K562 (cell line): Measurements from ENCODE around the gene OPCML. TPM values are rescaled to one million over a fixed set of nuclear protein-coding genes. Genes with fewer than 3 reads are reported as not detected.

Source experiments
- ATAC-seq: fragments of 200-7000 bp; cut with Tn5 transposase; 3 replicates; pipeline ENCODE4 v1.9.1; 2020; ENCODE audit warnings: moderate library complexity
- BruUV-seq: library from RNA; stranded (reverse); fragments of 400-500 nt; replicated peaks from 2 replicates; lab custom pipeline; 2021; lab: Mats Ljungman, UMichigan
- CTCF ChIA-PET: fragments of 300-600 bp; formaldehyde crosslinking; extraction: SDS; loops from one replicate; lab custom pipeline; 2021; ENCODE audit warnings: low intra/inter-chr PET ratio; lab: Yijun Ruan, JAX
- POLR2A ChIA-PET: fragments of 300-600, 350-650 bp; sonication (Branson Sonifier 250); formaldehyde crosslinking; extraction: SDS; loops from one replicate; lab custom pipeline; 2021; ENCODE audit warnings: antibody characterized with exemption, inconsistent platforms; lab: Yijun Ruan, JAX
- DNase-seq, 4 experiments: peaks; one replicate each; pipeline versions ENCODE4 v3.0.0 to v3.0.0-alpha.2; 2011 to 2018; ENCODE audit warnings: low spot score in 3 of 4, mixed read lengths in 3 of 4; ENCODE audit errors: extremely low read depth in 1 of 4
- FAIRE-seq: peaks from 2 replicates; lab custom pipeline; 2011; peaks lifted over from hg19 to GRCh38; lab: Jason Lieb, UNC
- H2AFZ ChIP-seq: 2 replicates; pipeline ENCODE4 v1.6.0; 2011; ENCODE audit warnings: low read depth, low read length, control low read depth, inconsistent platforms
- H3K27ac ChIP-seq: fragments of 200-600 bp; 3 replicates; pipeline ENCODE4 v1.8.0; 2011; ENCODE audit warnings: low read depth, mild to moderate bottlenecking, control low read depth, inconsistent platforms, low read length, moderate library complexity, mixed read lengths; ENCODE audit errors: extremely low read depth
- H3K27me3 ChIP-seq, 2 experiments: fragments of 300-600 bp in 1 of 2; 2 replicates in 1 of 2; 3 replicates in 1 of 2; pipeline versions ENCODE4 v1.6.0 to v1.8.0; 2011; ENCODE audit warnings: inconsistent platforms in 2 of 2, low read length in 2 of 2, mild to moderate bottlenecking in 1 of 2, mixed read lengths in 1 of 2, moderate library complexity in 1 of 2; ENCODE audit not compliant: control insufficient read depth in 2 of 2, insufficient read depth in 2 of 2
- H3K36me3 ChIP-seq: fragments of 300-600 bp; 3 replicates; pipeline ENCODE4 v1.8.0; 2011; ENCODE audit warnings: mild to moderate bottlenecking, low read length, inconsistent platforms; ENCODE audit not compliant: control insufficient read depth, insufficient read depth
- H3K4me1 ChIP-seq, 2 experiments: fragments of 200-600 bp in 1 of 2; replicated peaks in 1 of 2; 2 replicates in 1 of 2; 3 replicates in 1 of 2; pipeline versions ENCODE4 v1.5.1 to v1.8.0; 2011; ENCODE audit warnings: inconsistent platforms in 2 of 2, low read length in 2 of 2, mild to moderate bottlenecking in 1 of 2, mixed read lengths in 1 of 2, moderate library complexity in 1 of 2; ENCODE audit not compliant: control insufficient read depth in 2 of 2, insufficient read depth in 2 of 2
- H3K4me2 ChIP-seq: 2 replicates; pipeline ENCODE4 v1.6.1; 2011; ENCODE audit warnings: low read length, control low read depth, inconsistent platforms, mixed read lengths; ENCODE audit not compliant: insufficient read depth
- H3K4me3 ChIP-seq: fragments of 200-600 bp; sonication (generic), shearing (Covaris generic); 2 replicates; pipeline ENCODE4 v1.5.1; 2016; ENCODE audit warnings: control low read depth, inconsistent platforms
- H3K79me2 ChIP-seq: fragments of 200-600 bp; 3 replicates; pipeline ENCODE4 v1.8.0; 2011; ENCODE audit warnings: low read length, inconsistent platforms; ENCODE audit not compliant: control insufficient read depth, insufficient read depth
- H3K9ac ChIP-seq, 2 experiments: 2 replicates each; pipeline versions ENCODE4 v1.6.0 to v1.6.1; 2011; ENCODE audit warnings: low read depth in 2 of 2, low read length in 2 of 2, control low read depth in 1 of 2, inconsistent platforms in 1 of 2, mild to moderate bottlenecking in 1 of 2, mixed read lengths in 1 of 2; ENCODE audit not compliant: insufficient read depth in 1 of 2
- H3K9me1 ChIP-seq: one replicate; pipeline ENCODE4 v1.6.0; 2011; ENCODE audit warnings: inconsistent platforms, mild to moderate bottlenecking, low read length, moderate library complexity; ENCODE audit not compliant: control insufficient read depth, insufficient read depth
- H3K9me3 ChIP-seq: replicated peaks from 2 replicates; pipeline ENCODE4 v1.5.1; 2011; ENCODE audit warnings: low read depth, low read length, inconsistent platforms; ENCODE audit not compliant: control insufficient read depth, insufficient read depth
- H4K20me1 ChIP-seq: replicated peaks from 2 replicates; pipeline ENCODE4 v1.6.1; 2011; ENCODE audit warnings: low read length, inconsistent platforms, mixed read lengths; ENCODE audit not compliant: control insufficient read depth, insufficient read depth
- CTCF ChIP-seq, 3 experiments: IDR thresholded peaks in 2 of 3; conservative IDR thresholded peaks in 1 of 3; 2 replicates each; pipeline ENCODE4 v1.5.1; 2011 to 2012; ENCODE audit warnings: low read length in 3 of 3, mild to moderate bottlenecking in 3 of 3, control low read depth in 2 of 3, improper control_type of control experiment in 1 of 3, inconsistent platforms in 1 of 3, low read depth in 1 of 3, mixed read lengths in 1 of 3, moderate library complexity in 1 of 3; ENCODE audit not compliant: insufficient read depth in 2 of 3
- ERF ChIP-seq: fragments of 450-650 bp; formaldehyde crosslinking; IDR thresholded peaks from 2 replicates; pipeline ENCODE4 v1.4.0; 2020; ENCODE audit warnings: mild to moderate bottlenecking, mixed read lengths
- ETV6 ChIP-seq, 3 experiments: fragments of 150-350 bp in 1 of 3; sonication (generic) in 1 of 3; formaldehyde crosslinking in 1 of 3; IDR thresholded peaks; 2 replicates each; pipeline versions ENCODE4 v1.6.1 to v1.8.0; 2014 to 2022; ENCODE audit warnings: borderline replicate concordance in 2 of 3, low read depth in 2 of 3, antibody characterized with exemption in 1 of 3, low read length in 1 of 3, mild to moderate bottlenecking in 1 of 3, missing genetic modification reagents in 1 of 3
- RAD21 ChIP-seq, 2 experiments: fragments of 250-450 bp in 1 of 2; fragments of 450-650 bp in 1 of 2; sonication (Bioruptor Pico) in 1 of 2; formaldehyde crosslinking in 1 of 2; IDR thresholded peaks in 1 of 2; conservative IDR thresholded peaks in 1 of 2; 2 replicates each; pipeline versions ENCODE4 v1.4.0 to v1.8.0; 2020 to 2022; ENCODE audit warnings: mild to moderate bottlenecking in 2 of 2, moderate library complexity in 1 of 2
- SMC3 ChIP-seq: conservative IDR thresholded peaks from 2 replicates; pipeline ENCODE4 v1.6.1; 2011; ENCODE audit warnings: low read depth, low read length, improper control_type of control experiment; ENCODE audit not compliant: insufficient read depth
- WGBS: fragments of 100-300 bp; shearing (Covaris generic); methylation state at CpG from one replicate; pipeline ENCODE4 v1.1.6; 2016; ENCODE audit warnings: low coverage, mixed read lengths; ENCODE audit not compliant: insufficient coverage; ENCODE audit errors: missing lambda C conversion rate; 5-methylcytosine and 5-hydroxymethylcytosine counted together
- in situ Hi-C: fragments of 300-500 bp; cut with MboI; formaldehyde crosslinking; loops from 4 replicates; pipeline ENCODE4 v1.15.0; 2018; ENCODE audit warnings: inconsistent platforms, mixed read lengths
- intact Hi-C: fragments of 100-400 bp; cut with micrococcal nuclease; formaldehyde crosslinking; loops from 2 replicates; pipeline ENCODE4 v1.14.2; 2022
- polyA plus RNA-seq, 8 experiments: library from polyadenylated mRNA; depleted of rRNA in 4 of 8; stranded (reverse) in 5 of 8; unstranded in 3 of 8; fragments of >200 nt; fragmentation: Nextera tagmentation in 2 of 8; fragmentation: Illumina TruSeq in 1 of 8; extraction: Ambion mirVana in 2 of 8; extraction: Trizol in 1 of 8; gene quantifications; 2 replicates each; pipeline versions ENCODE4 v1.2.1 to v1.2.3, GENCODE V29; 2011 to 2014; ENCODE audit warnings: inconsistent platforms in 1 of 8, missing spikeins in 1 of 8
- total RNA-seq, 7 experiments: library from RNA; depleted of rRNA in 6 of 7; stranded (reverse); fragments of >200 nt in 6 of 7; fragmentation: Illumina TruSeq in 2 of 7; extraction: Trizol in 2 of 7; gene quantifications; 2 replicates each; pipeline versions ENCODE4 v1.2.1 to v1.2.3, GENCODE V29; 2011 to 2021; ENCODE audit warnings: low replicate concordance in 1 of 7

Gene OPCML
- total and polyA plus RNA-seq, 9 of the 15 experiments (the other 6 are each of a cell fraction or from before 2014, with no cell fraction given) = not detected

GRCh38 chr11:133134314-133135173, 397.8 kb downstream of the OPCML start:
- no peaks in the 10 kb centered on the region for H4K20me1 ChIP-seq
- H3K27ac ChIP-seq = no peak overlapping the region
- BruUV-seq = no TSS peak
- H3K79me2 ChIP-seq = no peaks in the 10 kb centered on the region
- FAIRE-seq (peak; percentile 51), ATAC-seq (peak; percentile 83), DNase-seq (peak; percentile 50 to 66 (median 59))
- no peaks in the 10 kb centered on the region for H3K27me3 ChIP-seq
- CTCF ChIA-PET = no interaction called here
- intact Hi-C loops = loop anchor here (1.0 to 2.0 kb wide), 3 partner anchors 29 to 701 kb away; no protein-coding TSS in a partner anchor
- in situ Hi-C loops = loop anchor here (25.0 kb wide), 1 partner anchor 703 kb away; the partner anchor contains the start of gene SPATA19
- no peak overlapping the region for H3K4me2 ChIP-seq
- no peak overlapping the region for H3K9ac ChIP-seq
- no peaks in the 10 kb centered on the region for H3K9me1 ChIP-seq
- POLR2A ChIA-PET = no interaction called here
- no peaks in the 10 kb centered on the region for H3K36me3 ChIP-seq
- no peaks in the 10 kb centered on the region for H3K4me1 ChIP-seq
- 0% methylated on average over 10 of the region's 11 CpGs for WGBS
- TF ChIP-seq SMC3 (peak; percentile 40), CTCF (IDR thresholded peaks at IDR 0.05 in 2 of 3, conservative IDR thresholded peaks at IDR 0.05 in 1 of 3; ENCODE audit: insufficient read depth in 2 of 3, low read depth in 1 of 3, low read length in 3 of 3) (peak; percentile 52 to 78 (median 58)), ERF (CRISPR knock-in tag) (no peak), ETV6 (IDR thresholded peaks at IDR 0.05; ENCODE audit: borderline replicate concordance in 1 of 2, low read depth in 2 of 2, low read length in 1 of 2) (no peak), ETV6 (CRISPR knock-in tag; IDR thresholded peaks at IDR 0.05; ENCODE audit: borderline replicate concordance) (no peak), RAD21 (CRISPR knock-in tag; conservative IDR thresholded peaks at IDR 0.05 in 1 of 2, IDR thresholded peaks at IDR 0.05 in 1 of 2) (peak; percentile 35 to 62; a peak in 3 of 4 replicates)
- no peak overlapping the region for H2AFZ ChIP-seq
- no peak overlapping the region for H3K4me3 ChIP-seq
- H3K9me3 ChIP-seq = no peaks in the 10 kb centered on the region
